Keratinocyte (primary cell): ENCODE data around the gene FAM13C. TPM values are rescaled to one million over a fixed set of nuclear protein-coding genes. Genes with fewer than 3 reads are reported as not detected.

Experiments
- DNase-seq: peaks from one replicate; pipeline ENCODE4 v3.0.0-alpha.2; 2011; ENCODE audit warnings: low read depth, missing footprints, low spot score
- FAIRE-seq: peaks from 2 replicates; lab custom pipeline; 2011; peaks lifted over from hg19 to GRCh38; lab: Jason Lieb, UNC
- H2AFZ ChIP-seq: 2 replicates; pipeline ENCODE4 v1.6.0; 2012; ENCODE audit warnings: low read length, control low read depth, inconsistent platforms; ENCODE audit not compliant: control insufficient read depth
- H3K27ac ChIP-seq: 2 replicates; pipeline ENCODE4 v1.5.1; 2011; ENCODE audit warnings: low read length; ENCODE audit not compliant: control insufficient read depth, insufficient read depth
- H3K27me3 ChIP-seq: 3 replicates; pipeline ENCODE4 v1.6.0; 2011; ENCODE audit warnings: low read length; ENCODE audit not compliant: control insufficient read depth, insufficient read depth; ENCODE audit errors: extremely low read depth
- H3K36me3 ChIP-seq, 2 experiments: 2 replicates in 1 of 2; 3 replicates in 1 of 2; pipeline ENCODE4 v1.5.1; 2011; ENCODE audit warnings: low read length in 2 of 2, mild to moderate bottlenecking in 1 of 2; ENCODE audit not compliant: control insufficient read depth in 2 of 2, insufficient read depth in 2 of 2; ENCODE audit errors: extremely low read depth in 1 of 2
- H3K4me1 ChIP-seq: 3 replicates; pipeline ENCODE4 v1.5.1; 2011; ENCODE audit warnings: low read length; ENCODE audit not compliant: control insufficient read depth, insufficient read depth; ENCODE audit errors: extremely low read depth
- H3K4me2 ChIP-seq: 3 replicates; pipeline ENCODE4 v1.6.0; 2011; ENCODE audit warnings: low read depth, low read length; ENCODE audit not compliant: control insufficient read depth, insufficient read depth; ENCODE audit errors: extremely low read depth
- H3K4me3 ChIP-seq, 3 experiments: fragments of 200-600 bp in 1 of 3; sonication (generic) in 1 of 3; 2 replicates in 2 of 3; 3 replicates in 1 of 3; pipeline ENCODE4 v1.5.1; 2011 to 2016; ENCODE audit warnings: low read length in 3 of 3, mild to moderate bottlenecking in 3 of 3, control low read depth in 2 of 3, inconsistent platforms in 1 of 3, low read depth in 1 of 3, mixed read lengths in 1 of 3, mixed run types in 1 of 3, moderate library complexity in 1 of 3; ENCODE audit not compliant: control insufficient read depth in 2 of 3, insufficient read depth in 2 of 3; ENCODE audit errors: extremely low read depth in 1 of 3
- H3K79me2 ChIP-seq: 2 replicates; pipeline ENCODE4 v1.6.0; 2012; ENCODE audit warnings: low read length; ENCODE audit not compliant: control insufficient read depth, insufficient read depth
- H3K9ac ChIP-seq: 3 replicates; pipeline ENCODE4 v1.6.0; 2011; ENCODE audit warnings: low read length; ENCODE audit not compliant: control insufficient read depth, insufficient read depth; ENCODE audit errors: extremely low read depth
- H3K9me1 ChIP-seq: 3 replicates; pipeline ENCODE4 v1.6.0; 2011; ENCODE audit warnings: low read length; ENCODE audit not compliant: control insufficient read depth, insufficient read depth; ENCODE audit errors: extremely low read depth
- H3K9me3 ChIP-seq: 2 replicates; pipeline ENCODE4 v1.5.1; 2012; ENCODE audit warnings: low read depth, low read length; ENCODE audit not compliant: control insufficient read depth
- H4K20me1 ChIP-seq: 3 replicates; pipeline ENCODE4 v1.6.0; 2011; ENCODE audit warnings: low read length; ENCODE audit not compliant: control insufficient read depth, insufficient read depth; ENCODE audit errors: extremely low read depth
- CTCF ChIP-seq, 3 experiments: IDR thresholded peaks in 1 of 3; conservative IDR thresholded peaks in 1 of 3; optimal IDR thresholded peaks in 1 of 3; 2 replicates in 2 of 3; 3 replicates in 1 of 3; pipeline versions ENCODE3 to v1.5.1; 2011; ENCODE audit warnings: low read length in 3 of 3, mild to moderate bottlenecking in 3 of 3, moderate library complexity in 2 of 3, control low read depth in 1 of 3, inconsistent platforms in 1 of 3; ENCODE audit not compliant: insufficient read depth in 2 of 3; ENCODE audit errors: extremely low read depth in 1 of 3
- EZH2 ChIP-seq: IDR thresholded peaks from one replicate; pipeline ENCODE4 v1.6.1; 2012; ENCODE audit warnings: inconsistent platforms, mild to moderate bottlenecking, low read length, moderate library complexity
- dilution Hi-C: fragments of 300-500 bp; cut with MboI; formaldehyde crosslinking; loops from one replicate; pipeline ENCODE4 v1.7.0; 2020; ENCODE audit warnings: low sequenced_read_pairs; ENCODE audit not compliant: extremely low pct_ligation_motif_present
- polyA plus RNA-seq, 5 experiments: library from polyadenylated mRNA; depleted of rRNA in 3 of 5; stranded (reverse) in 3 of 5; stranded (forward) in 1 of 5; unstranded in 1 of 5; fragments of >200 nt; gene quantifications; 1 replicate in 1 of 5; 2 replicates in 3 of 5; 3 replicates in 1 of 5; pipeline versions ENCODE4 v1.2.1 to v1.2.3, GENCODE V29; 2011 to 2012; ENCODE audit warnings: missing spikeins in 2 of 5, low read depth in 1 of 5, low replicate concordance in 1 of 5

Gene FAM13C
- polyA plus RNA-seq, 1 donor (not counting 4 experiments of a cell fraction or from before 2014, with no cell fraction given): 0.58 TPM

GRCh38 chr10:59285848-59286247, 76.5 kb downstream of the FAM13C start:
- Histone ChIP-seq H3K9ac (no peak overlapping the region), H4K20me1 (no peaks in the 10 kb centered on the region), H3K4me2 (no peak overlapping the region), H3K36me3 (no peaks in the 10 kb centered on the region), H3K4me1 (peaks cover 15% of the 10 kb centered on the region), H3K79me2 (no peaks in the 10 kb centered on the region), H3K9me3 (no peaks in the 10 kb centered on the region), H3K27me3 (no peaks in the 10 kb centered on the region), H3K4me3 (no peak overlapping the region), H2AFZ (no peak overlapping the region), H3K27ac (no peak overlapping the region), H3K9me1 (no peaks in the 10 kb centered on the region)
- DNase-seq (no peak), FAIRE-seq (peak; percentile 86)
- dilution Hi-C loops: no loop called here
- TF ChIP-seq EZH2: no peak
- no peak for TF ChIP-seq CTCF (optimal IDR thresholded peaks at IDR 0.05 in 1 of 3, IDR thresholded peaks at IDR 0.05 in 1 of 3, conservative IDR thresholded peaks at IDR 0.05 in 1 of 3; ENCODE audit: extremely low read depth in 1 of 3, insufficient read depth in 2 of 3, low read length in 3 of 3)

- no peaks in the 10 kb centered on the region for H3K79me2 ChIP-seq
- H3K36me3 ChIP-seq: no peaks in the 10 kb centered on the region
- no peaks in the 10 kb centered on the region for H3K27me3 ChIP-seq
- H3K4me3 ChIP-seq: no peak overlapping the region
- H2AFZ ChIP-seq: no peak overlapping the region
- TF ChIP-seq CTCF (optimal IDR thresholded peaks at IDR 0.05 in 1 of 3, IDR thresholded peaks at IDR 0.05 in 1 of 3, conservative IDR thresholded peaks at IDR 0.05 in 1 of 3; ENCODE audit: extremely low read depth in 1 of 3, insufficient read depth in 2 of 3, low read length in 3 of 3) (no peak), EZH2 (no peak)
- no peaks in the 10 kb centered on the region for H3K9me1 ChIP-seq
- no peak overlapping the region for H3K4me2 ChIP-seq
- dilution Hi-C loops: no loop called here
- no peak overlapping the region for H3K27ac ChIP-seq
- DNase-seq (no peak), FAIRE-seq (no peak)
- no peaks in the 10 kb centered on the region for H3K9me3 ChIP-seq
- no peak overlapping the region for H3K9ac ChIP-seq
- H3K4me1 ChIP-seq: peaks cover 15% of the 10 kb centered on the region
- H4K20me1 ChIP-seq: no peaks in the 10 kb centered on the region
Measured at GRCh38 chr10:59285073-59285472, 77.3 kb downstream of the FAM13C start.
